Right ventricle myocardium inferior (tissue), 1 donor: ENCODE measurements around the gene HOXB3. TPM values are rescaled to one million over a fixed set of nuclear protein-coding genes. Genes with fewer than 3 reads are reported as not detected.

ENCODE experiments used
- ATAC-seq: fragments of 200-7000 bp; cut with Tn5 transposase; one replicate; pipeline ENCODE4 v1.9.1; 2020; ENCODE audit warnings: mild to moderate bottlenecking, moderate library complexity
- DNase-seq: peaks from one replicate; pipeline ENCODE4 v3.0.0; 2021; ENCODE audit errors: missing footprints
- intact Hi-C: fragments of 100-400 bp; cut with DNase I; formaldehyde crosslinking; loops from one replicate; pipeline ENCODE4 v1.11.0; 2022
- long read RNA-seq: library from polyadenylated mRNA; unstranded; transcript quantifications from one replicate; pipeline ENCODE4 v2.0.0, GENCODE V29; 2021
- total RNA-seq: library from RNA; stranded (reverse); fragmentation: NEBNext Ultra II Directional; extraction: Animal tissue kit (Norgen Biotek cat#: 25700); gene quantifications from one replicate; pipeline ENCODE4 v1.2.1, GENCODE V29; 2021
- donor health status: DM: no; HTN: yes; CAD: no; lungs with severe emphysema.

HOXB3 gene
- total RNA-seq = 1.2 TPM
- long read RNA-seq = 0 reads

DNA sequence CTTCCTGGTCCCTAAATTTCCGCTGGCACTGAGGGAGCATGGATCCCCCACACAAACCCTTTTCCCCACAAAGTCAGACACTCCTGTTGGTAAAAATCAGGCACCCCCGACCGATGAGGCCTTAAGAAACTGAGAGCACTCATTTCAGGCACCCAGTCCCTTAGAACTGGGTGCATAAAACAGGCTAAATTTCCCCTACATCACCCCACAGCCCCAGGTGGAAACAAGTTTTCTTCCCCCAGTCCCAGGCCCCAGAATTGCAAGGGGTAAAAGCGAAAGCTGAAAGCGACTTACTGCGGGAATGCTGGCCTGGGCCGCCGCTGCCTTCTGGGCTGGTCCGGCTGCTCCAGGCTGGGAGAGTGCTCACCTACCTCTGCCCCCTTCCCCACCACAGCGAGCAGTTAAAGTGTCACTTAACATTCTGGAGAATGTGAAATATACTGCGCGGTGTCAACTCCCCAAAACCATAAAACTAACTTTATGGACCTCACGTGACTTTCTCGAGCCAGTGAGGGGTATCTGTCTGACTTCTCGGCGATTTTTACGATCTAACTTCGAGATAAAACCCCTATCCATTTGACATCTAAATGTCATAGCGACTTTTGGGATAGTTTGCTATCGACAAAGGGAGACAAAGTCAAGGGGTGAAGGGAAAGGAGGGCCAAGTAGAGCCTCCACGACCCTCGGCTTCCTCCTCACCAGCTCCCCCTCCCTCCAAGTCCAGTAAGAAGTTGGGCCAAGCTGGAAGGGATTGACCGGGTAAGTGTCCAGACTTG, at the start of gene HOXB3:
Gene HOXB3 (minus strand): TSS at position 411 of the 776 bp plus-strand sequence. CDS start 37,767 bp downstream, outside the sequence.
- DNase-seq (no peak), ATAC-seq (no peak)
- intact Hi-C loops = loop anchor here (10.0 kb wide), 1 partner anchor 235 kb away; no protein-coding TSS in a partner anchor

GRCh38 chr17:48639136-48639535, 49.1 kb upstream of the HOXB3 start:
- DNase-seq = no peak
- intact Hi-C loops = no loop called here
- ATAC-seq = no peak

DNA sequence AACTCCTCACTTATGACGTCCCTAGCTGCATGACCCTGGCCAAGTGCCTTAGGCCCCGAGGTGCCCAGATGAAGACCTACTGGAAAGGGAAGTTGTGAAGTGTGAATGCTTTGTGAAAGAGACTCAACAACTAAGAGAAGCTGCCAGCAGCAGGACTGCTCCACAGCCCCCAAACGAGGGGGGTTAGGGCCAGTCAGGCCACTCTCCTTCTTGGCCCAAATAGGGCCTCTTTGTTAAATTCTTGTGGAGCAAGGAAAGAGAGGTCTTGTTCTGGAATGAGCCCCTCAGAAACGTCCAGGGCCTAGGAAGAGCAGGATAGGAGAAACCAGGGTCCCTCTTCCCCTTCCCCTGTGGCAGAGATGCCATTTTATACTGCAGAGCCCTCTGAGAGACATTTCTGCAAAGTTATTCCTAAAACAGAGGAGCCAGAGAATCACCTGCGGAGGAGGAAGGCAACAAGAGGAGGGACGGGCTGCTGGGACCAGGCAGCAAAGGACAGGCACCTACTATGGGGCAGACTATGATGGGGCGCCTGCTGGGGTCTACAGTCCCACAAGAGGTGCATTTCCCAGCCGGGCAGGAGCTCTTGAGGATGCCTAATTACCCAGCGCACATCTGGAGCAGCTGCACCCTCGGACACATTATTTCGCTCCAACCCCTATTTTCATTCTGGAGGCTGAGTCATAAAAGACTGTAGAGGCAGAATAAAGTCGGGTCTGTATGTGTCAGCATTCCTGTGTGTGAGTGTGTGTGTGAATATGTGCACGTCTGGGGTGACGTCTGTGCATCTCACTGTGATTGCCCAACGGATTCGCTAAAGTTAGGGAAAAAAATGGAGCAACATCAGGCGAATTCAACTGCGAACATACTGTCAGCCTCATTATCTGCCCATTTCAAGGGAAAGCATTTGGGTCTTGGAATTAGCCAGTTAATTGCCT, 47.6 kb upstream of the HOXB3 start:
- no peak for DNase-seq
- intact Hi-C loops = no loop called here
- no peak for ATAC-seq

DNA sequence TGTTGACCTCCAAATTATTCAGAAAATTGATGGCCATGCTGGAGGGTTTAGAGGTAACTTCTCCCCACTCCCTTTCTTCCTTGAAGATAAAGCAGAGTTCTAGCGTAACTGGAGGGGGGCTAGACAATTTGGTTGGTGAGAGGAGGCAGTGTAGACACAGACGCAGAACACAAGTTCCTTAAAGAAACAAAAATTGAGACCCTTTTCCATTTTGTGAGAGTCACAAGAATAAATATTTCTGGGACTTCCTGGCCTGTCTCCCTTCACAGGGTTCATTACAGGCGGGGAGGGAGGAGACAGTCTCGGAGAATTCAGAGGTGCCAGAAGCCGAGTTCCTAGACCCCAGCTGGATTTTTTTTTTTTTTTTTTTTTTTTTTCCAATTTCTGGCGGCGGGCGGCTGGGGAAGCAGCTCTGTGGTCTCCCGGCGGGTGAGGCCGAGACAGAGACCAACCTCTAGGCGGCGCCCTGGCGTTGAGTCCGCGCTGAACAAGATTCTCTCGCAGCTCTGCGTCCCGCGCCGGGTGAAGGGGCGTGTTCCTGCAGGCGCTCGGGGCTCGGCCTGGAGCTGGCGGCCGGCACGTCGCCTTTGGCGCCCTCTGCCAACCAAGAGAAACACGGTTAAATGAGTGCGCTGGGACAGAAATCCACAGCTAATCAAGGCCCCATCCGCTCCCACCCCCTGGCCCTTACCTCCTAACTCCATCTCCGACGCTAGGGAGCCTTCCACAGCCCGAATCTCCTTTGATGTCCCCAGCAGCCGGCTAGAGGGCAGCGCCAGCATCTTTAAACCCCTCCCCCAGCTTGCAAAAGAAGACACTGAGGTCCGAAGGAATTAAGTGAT, 46.4 kb upstream of the HOXB3 start:
- intact Hi-C loops = no loop called here
- DNase-seq (no peak), ATAC-seq (peak; percentile 42)

- ATAC-seq (no peak), DNase-seq (no peak)
- intact Hi-C loops = no loop called here
Observed at GRCh38 chr17:48634493-48635208, 44.6 kb upstream of the HOXB3 start.

GRCh38 chr17:48633266-48633677, 43.2 kb upstream of the HOXB3 start:
- intact Hi-C loops = no loop called here
- no peak for DNase-seq
- ATAC-seq = no peak

GRCh38 chr17:48632579-48633265, 42.7 kb upstream of the HOXB3 start:
- intact Hi-C loops = no loop called here
- ATAC-seq = no peak
- no peak for DNase-seq

- intact Hi-C loops = no loop called here
- no peak for ATAC-seq
- DNase-seq = no peak
Observed at GRCh38 chr17:48631693-48632578, 41.9 kb upstream of the HOXB3 start.

DNA sequence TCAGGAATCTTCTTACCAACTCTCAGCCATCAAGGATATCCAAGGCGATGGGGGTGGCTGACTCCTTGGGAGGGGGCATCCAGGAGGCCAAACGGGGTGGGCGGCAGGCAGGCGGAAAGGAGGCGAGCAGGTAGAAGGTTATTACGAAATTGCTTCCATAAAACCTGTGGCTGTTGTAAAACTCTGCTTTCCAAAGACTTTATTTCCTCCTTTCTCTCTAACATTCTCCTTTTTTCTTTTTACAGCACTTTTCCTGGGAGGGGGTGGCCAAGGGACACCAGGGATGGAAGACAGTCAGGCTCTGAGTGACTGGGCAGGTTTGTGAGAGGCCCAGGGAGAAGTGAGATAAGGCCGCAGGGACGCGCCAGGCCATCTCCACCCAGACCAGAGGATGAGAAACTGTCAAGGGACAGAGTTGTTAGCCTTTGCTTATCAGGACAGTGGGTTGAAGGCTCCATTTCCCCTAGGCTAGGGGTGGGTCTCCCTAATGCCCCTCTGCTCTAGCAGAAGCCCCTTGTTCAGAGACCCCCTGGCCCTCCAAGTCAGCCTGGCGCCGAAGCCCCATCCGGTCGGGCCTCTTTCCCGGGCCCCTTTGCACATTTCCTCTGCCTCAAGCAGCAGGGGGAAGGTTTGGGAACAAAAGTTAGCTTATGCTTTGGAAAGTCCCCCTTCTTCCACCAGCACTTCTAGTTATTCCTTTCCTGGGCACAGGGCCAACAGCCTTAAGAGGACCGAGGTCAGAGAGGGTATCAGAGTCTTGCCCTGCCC, 41.1 kb upstream of the HOXB3 start:
- intact Hi-C loops = no loop called here
- no peak for DNase-seq
- no peak for ATAC-seq

- intact Hi-C loops = no loop called here
- ATAC-seq (no peak), DNase-seq (no peak)
Observed at GRCh38 chr17:48630009-48630924, 40.2 kb upstream of the HOXB3 start.

- ATAC-seq = no peak
- intact Hi-C loops = no loop called here
- no peak for DNase-seq
Observed at GRCh38 chr17:48629411-48629759, 39.3 kb upstream of the HOXB3 start.

GRCh38 chr17:48628649-48629410, 38.8 kb upstream of the HOXB3 start:
- DNase-seq (no peak), ATAC-seq (no peak)
- intact Hi-C loops = no loop called here

DNA sequence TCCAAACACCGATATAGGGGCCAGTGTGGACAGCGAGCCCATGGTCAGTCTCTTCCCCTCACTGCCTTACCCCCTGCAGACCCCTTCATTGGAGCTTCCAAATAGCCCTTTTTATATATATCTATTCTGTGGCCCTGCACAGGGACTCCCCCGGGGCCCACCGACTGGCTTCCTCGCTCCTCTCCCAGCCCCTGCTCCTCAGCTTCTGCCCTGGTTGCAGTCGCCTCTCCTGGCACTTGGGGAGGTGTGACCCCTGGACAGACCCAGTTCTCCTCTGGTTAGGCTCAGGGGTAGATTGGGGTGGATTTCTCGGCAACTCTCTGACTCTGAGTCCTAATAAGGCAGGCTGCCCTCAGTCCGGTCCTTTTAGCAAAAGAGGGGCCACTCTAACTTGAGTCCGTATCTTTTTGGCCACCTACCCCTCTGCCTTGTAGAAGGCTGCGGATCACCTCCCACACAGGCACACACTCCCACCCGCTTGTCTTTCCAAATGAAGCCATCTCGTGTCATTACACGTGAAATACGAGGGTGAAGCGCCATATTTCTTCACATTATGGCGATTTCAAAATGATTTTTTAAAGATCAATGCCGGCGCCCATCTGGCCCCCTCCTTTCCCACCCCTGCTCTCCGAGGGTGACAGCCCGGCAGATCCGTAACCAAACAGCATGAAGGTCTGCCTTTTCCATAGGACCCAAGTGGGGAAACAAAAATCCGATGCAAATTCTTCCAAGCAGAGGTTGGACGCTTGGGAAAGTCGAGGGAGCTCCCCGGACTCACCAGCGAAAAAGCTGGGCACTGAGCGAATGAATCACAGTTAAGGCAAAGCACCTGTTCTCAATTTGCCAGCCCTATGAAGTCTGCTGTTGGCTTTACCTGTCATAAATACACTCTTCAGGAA, 37.8 kb upstream of the HOXB3 start:
- no peak for DNase-seq
- no peak for ATAC-seq
- intact Hi-C loops = no loop called here
